NCI-H774 (cell line): ENCODE measurements around the gene NELFE.
"Not testable (repeated sequence)": the region's sequence is repeated elsewhere in the genome, so short reads cannot be mapped to it uniquely, and the experiment has no call there.

Source experiments
- DNase-seq: peaks from one replicate; lab custom pipeline; 2025; lab: John Stamatoyannopoulos, UW

NELFE gene

GRCh38 chr6:31915756-31916155 is 43.0 kb downstream of the NELFE start:
- no peak for DNase-seq

GRCh38 chr6:31915351-31915750 is 43.4 kb downstream of the NELFE start:
- DNase-seq: no peak

- no peak for DNase-seq
Measured at GRCh38 chr6:31911826-31912585, 46.8 kb downstream of the NELFE start.

GRCh38 chr6:31909298-31909697 is 49.5 kb downstream of the NELFE start:
- not testable (repeated sequence) for DNase-seq

GRCh38 chr6:31908791-31909190 is 50.0 kb downstream of the NELFE start:
- DNase-seq: peak; percentile 9

- DNase-seq: not testable (repeated sequence)
Measured at GRCh38 chr6:31908255-31908654, 50.5 kb downstream of the NELFE start.

- DNase-seq: no peak
Measured at GRCh38 chr6:31907158-31907813, 51.5 kb downstream of the NELFE start.

- not testable (repeated sequence) for DNase-seq
Measured at GRCh38 chr6:31906727-31907126, 52.0 kb downstream of the NELFE start.

- no peak for DNase-seq
Measured at GRCh38 chr6:31906122-31906521, 52.6 kb downstream of the NELFE start.

GRCh38 chr6:31905041-31905440 is 53.7 kb downstream of the NELFE start:
- DNase-seq: no peak

GRCh38 chr6:31903957-31904356 is 54.8 kb downstream of the NELFE start:
- no peak for DNase-seq
